Daoy (cell line): ENCODE data around the gene UBASH3B. TPM values are rescaled to one million over a fixed set of nuclear protein-coding genes. Genes with fewer than 3 reads are reported as not detected.
"Not testable (repeated sequence)": the region's sequence is repeated elsewhere in the genome, so short reads cannot be mapped to it uniquely, and the experiment has no call there.

Experiments
- DNase-seq: peaks from one replicate; pipeline ENCODE4 v3.0.0-alpha.2; 2015; ENCODE audit warnings: low read depth
- total RNA-seq: library from RNA; depleted of rRNA; stranded (reverse); fragments of >200 nt; shearing (Covaris generic); gene quantifications from 2 replicates; pipeline ENCODE4 v1.2.3, GENCODE V29; 2014; rRNA removed

UBASH3B gene, protein sequence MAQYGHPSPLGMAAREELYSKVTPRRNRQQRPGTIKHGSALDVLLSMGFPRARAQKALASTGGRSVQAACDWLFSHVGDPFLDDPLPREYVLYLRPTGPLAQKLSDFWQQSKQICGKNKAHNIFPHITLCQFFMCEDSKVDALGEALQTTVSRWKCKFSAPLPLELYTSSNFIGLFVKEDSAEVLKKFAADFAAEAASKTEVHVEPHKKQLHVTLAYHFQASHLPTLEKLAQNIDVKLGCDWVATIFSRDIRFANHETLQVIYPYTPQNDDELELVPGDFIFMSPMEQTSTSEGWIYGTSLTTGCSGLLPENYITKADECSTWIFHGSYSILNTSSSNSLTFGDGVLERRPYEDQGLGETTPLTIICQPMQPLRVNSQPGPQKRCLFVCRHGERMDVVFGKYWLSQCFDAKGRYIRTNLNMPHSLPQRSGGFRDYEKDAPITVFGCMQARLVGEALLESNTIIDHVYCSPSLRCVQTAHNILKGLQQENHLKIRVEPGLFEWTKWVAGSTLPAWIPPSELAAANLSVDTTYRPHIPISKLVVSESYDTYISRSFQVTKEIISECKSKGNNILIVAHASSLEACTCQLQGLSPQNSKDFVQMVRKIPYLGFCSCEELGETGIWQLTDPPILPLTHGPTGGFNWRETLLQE
- under 0.01 and 0.03 TPM in 2 replicates for total RNA-seq

DNA sequence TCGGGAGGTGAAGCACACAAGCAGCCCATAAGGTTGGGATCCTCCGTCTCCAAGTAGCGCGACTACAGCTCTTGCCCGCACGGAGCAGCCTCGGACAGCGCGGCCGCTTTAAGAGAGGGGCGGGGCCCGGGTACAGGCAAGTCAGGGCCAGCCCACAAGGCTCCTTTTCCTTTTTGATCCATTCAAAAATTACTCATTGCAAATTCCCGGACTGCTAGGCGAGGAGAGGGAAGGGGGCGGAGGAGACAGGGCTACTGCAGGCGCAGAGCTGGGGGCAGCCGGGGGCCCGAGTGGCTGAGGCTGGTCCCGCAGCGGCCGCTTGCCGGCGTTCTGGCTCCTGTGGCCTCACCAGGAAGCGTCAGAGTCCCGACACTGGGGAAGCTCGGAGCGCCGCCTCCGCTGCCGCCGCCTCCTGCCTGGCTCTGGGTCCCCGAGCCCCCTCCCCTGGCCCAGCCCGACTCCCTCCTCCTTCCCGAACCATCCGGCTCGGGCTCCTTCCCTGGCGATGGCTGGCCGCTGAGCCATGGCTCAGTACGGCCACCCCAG, at the start of gene UBASH3B:
TSS of gene UBASH3B (plus strand) at position 196 of the 546 bp plus-strand sequence. CDS start at position 524, 328 bp downstream.
- no peak for DNase-seq

DNA sequence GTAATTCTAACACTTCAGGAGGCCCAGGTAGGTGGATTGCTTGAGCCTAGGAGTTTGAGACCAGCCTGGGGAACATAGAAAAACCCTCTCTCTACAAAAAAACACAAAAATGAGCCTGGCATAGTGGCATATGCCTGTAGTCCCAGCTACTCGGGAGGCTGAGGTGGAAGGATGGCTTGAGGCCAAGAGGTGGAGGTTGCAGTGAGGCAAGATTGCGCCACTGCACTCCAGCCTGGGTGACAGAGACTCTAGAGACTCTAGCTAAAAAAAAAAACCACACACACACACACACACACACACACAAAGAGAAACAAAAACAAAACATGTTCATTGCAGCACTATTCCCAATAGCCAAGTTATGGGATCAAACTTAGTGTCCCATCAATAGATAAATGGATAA, 48.4 kb upstream of the UBASH3B start:
- not testable (repeated sequence) for DNase-seq

DNA sequence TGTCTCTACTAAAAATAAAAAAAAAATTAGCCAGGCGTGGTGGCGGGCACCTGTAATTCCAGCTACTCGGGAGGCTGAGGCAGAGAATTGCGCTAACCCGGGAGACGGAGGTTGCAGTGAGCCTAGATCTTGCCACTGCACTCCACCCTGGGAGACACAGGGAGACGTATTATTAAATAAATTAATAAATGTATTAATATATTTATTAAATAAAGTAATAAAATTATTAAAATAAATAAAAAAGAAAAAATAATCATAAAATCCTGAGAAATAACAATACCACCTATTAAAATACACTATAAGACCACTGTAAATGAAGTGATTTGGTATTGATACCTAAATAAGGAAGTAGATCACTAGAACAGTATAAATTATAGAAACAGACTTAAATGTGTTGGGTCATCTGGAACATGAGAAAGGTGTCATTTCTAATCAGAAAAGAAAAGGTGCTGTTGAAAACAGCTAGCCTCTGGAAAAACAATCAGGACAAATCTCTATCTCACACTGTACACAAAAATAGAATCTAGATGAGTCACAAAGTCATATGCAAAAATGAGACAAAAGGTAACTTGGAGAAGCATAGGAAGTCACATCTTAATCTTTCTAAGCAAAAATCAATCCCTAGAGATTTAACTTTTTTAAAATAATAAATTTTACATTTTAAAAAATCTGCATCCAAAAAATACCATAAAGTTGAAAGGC, 43.2 kb upstream of the UBASH3B start:
- no peak for DNase-seq

DNA sequence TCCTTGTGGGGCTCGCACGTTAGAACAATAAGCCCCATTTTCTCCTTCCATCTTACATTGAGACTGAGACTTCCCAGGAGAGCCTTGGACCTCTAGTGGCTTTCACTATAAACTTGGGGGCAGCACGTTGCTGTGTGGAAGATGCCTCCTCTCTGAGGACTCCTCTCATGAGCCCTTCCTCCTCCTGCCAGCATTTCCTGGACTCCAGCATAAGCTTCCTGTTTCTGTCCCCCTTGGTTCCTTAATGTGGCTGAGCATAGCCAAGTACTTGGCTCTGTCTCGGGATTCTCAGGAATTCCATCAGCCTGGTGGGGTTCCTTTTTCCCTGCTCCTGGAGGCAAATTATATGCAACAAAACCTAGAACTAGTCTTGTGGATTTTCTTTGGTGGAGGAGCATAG, 38.8 kb upstream of the UBASH3B start:
- DNase-seq = no peak

DNA sequence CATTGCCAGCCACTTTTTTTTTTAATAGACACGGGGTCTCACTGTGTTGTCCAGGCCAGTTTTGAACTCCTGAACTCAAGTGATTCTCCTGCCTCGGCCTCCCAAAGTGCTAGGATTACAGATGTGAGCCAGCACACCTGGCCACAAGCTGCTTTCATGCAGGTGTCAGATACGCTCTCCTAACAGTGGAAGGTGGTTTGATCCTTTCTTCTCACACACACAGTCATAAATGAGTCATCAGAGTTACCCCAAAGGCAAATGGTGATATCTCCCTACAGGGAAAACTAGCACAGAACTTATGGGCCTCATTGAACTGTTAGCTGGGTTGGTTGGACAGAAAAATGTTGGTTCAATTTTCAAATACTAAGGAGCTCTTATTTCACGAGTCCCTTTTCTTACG, 38.2 kb upstream of the UBASH3B start:
- DNase-seq = no peak

DNA sequence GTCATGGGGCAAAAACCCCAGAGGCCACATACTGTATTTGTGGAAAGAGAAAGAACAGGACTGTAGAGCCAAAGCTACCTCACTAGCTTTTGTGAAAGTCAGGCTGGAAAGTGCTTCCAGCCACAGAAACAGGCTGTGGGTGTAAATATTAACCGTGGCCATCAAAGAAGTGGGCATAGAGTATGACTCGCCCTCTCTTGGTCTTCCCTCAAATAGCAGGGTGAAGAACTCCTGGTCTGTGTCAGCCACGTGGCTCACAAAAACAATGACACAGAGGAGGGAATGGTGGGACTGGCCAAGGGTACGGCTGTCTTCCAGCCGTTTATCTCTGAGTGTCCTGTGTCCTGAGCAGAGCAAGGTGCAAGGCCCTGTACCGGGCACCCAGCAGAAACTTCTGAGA, 37.6 kb upstream of the UBASH3B start:
- no peak for DNase-seq

DNA sequence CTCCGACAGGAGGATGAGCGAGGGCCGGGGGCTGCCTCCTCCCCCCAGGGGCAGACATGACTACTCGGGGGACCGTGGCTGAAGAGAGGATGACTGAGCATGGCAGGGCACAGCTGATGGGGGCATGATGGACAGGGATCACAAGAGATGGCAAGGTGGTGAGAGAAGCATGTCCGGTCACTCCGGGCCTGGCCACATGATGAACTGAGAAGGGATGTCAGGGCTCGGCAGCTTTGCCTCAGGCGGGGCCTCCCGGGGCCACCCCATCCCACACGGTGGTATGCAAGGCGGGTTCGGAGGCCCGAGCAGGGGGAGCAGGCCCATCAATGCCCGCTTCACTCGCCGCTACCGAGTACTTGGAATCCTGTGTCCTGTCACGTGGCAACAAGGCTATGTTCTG, 36.6 kb upstream of the UBASH3B start:
- no peak for DNase-seq

DNA sequence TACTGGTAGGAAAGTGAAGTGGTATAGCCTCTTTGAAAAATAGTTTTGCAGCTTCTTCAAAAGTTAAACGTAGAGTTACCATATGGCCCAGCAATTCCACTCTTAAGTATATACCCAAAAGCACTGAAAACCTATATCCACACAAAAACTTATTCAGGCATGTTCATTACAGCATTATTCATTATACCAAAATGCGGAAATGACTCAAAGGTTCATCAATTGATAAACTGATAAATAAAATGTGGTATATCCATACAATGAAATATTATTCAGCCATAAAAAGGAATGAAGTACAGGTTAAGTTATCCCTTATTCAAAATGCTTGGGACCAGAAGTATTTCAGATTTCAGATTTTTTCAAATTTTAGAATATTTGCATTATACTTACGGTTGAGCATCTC, 35.8 kb upstream of the UBASH3B start:
- no peak for DNase-seq

DNA sequence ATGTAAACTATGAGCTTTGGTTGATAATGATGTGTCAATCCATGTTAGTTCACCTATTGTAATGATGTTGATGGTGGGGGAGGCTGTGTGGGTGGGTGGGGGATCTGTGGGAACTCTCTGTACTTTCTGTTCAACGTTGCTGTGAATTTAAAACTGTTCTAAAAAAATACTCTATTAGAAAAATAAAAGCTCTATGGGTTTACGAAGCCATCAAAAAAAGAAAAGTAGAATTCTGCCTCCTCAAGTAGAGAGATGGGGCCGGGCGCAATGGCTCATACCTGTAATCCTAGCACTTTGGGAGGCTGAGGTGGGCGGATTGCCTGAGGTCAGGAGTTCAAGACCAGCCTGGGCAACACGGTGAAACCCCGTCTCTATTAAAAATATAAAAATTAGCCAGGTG, 30.0 kb upstream of the UBASH3B start:
- not testable (repeated sequence) for DNase-seq

DNA sequence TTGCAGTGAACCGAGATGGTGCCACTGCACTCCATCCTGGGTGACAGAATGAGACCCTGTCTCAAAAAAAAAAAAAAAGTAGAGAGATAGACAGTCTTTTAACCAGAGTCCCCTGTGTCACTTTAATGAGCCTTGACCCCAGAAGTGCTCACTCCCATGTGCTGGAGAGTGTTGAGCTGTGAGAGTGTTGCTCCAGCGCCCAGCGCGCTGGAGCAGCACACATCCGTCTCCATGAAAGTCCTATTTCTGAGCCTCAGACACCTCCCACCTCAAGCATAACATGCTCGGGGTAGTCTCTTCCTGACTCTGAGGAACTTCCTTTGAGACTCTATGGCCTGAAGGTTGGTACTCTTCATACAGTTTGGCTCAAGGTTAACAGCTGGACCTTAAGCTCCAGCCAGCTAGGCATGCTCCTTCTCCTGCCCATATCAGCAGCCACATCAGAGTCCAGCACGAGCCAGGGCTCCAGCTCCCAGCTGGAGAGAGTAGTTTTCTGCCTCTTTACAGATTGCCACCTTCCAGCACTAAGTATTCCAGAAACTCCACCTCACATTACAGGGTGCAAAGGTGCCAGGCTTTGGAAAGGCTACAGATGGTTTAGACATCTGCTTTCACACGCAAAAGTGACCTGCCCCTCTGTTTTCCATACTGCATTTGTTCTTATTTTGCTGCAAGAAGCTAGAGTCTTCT, 29.4 kb upstream of the UBASH3B start:
- no peak for DNase-seq

DNA sequence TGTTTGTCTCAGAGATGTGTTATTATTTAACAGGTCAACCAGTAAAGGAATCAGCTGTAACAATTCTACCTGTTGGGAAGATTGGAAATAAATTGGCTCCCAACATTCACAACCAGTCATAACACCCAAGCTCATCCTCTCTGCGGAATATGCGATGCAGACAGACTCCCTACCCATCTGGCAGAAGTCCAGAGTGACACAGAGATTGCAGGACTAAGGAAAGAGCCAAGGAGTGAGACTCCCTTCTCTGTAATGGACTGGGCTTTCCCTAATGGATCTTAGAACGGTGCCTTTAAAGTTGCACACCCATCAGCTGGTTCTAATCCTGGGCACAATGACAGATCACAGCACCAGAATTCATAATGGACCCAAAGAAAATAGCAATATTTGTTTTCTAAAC, 27.8 kb upstream of the UBASH3B start:
- no peak for DNase-seq

DNA sequence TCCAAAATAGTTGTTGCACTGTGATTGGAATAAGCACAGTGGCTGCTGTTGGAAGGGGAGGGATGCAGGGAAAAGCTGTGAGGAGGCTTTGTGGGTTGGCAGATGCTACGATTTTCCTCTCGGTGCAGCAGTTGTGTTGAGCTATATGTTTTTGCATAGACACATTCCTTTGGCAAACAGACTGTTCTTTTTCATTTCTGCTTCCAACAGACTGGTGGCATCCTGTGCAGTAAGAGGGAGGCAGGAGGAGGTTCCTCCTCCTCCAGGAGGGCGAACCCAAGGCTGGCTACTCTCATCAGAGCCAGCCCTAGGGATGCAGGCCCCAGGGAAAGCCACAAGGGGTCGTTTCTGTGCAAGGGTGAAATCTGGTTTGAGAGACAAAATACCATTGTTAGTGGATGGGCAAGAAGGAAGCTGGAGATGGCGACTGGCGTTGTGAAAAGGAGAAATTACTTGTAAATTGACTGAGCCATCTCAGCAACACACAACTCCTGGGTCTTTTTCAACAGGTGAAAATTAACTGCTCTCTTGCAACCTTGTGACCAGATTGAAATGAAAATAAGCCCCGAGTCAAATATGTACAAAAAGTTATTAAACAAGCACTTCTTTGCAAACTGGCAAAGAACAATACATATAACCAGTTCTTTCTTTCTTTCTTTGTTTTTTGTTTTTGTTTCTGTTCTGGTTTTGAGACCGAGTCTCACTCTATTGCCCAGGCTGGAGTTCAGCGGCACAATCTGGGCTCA, 26.5 kb upstream of the UBASH3B start:
- no peak for DNase-seq

DNA sequence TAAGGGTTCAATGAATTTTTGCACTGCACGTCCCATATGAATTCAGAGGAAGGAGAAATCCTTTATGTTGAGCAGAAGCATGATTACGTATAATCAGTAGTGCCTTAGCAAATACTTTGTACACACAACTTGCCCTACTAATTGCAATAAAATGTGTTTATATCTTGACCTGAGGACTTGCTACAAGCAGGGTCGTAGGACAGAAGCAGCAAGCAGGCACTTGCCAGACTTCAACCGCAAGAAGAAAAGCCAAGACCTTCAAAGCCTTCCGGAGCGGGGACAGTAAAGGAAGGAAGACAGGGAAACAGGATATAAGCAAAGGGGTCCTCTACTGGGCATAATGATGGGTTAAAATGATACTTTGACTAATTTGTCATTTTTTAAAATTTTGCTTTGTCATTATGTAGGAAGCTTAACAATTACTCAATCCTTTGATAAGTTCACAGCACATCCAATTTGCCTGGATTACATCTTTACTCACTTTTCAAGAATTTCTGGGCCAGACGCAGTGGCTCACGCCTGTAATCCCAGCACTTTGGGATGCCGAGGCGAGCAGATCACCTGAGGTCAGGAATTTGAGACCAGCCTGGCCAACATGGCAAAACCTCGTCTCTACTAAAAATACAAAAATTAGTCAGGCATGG, 23.2 kb upstream of the UBASH3B start:
- no peak for DNase-seq

DNA sequence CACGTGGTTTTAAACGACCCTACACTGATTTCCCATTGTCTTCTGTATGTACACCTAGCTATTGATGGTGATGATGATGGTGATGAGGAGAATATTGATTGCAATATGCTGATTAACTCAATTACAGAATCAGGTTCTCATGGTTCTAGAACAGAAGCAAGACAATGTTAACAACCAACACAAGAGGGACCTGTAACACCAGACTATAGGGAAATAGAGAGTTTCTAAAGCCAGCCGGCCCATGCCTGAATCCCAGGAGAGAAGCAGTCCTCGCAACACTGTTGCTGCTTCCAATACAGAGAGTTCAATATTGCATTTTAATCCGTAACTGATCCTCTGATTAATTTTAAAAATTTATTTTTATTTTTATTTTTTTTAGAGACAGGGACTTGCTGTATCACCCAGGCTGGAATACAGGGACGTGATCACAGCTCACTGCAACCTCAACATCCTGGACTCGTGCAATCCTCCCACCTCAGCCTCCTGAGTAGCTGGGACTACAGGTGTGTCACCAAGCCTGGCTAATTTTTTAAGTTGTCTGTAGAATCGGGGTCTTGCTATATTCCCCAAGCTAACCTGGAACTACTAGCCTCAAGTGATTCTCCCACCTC, 22.2 kb upstream of the UBASH3B start:
- no peak for DNase-seq

DNA sequence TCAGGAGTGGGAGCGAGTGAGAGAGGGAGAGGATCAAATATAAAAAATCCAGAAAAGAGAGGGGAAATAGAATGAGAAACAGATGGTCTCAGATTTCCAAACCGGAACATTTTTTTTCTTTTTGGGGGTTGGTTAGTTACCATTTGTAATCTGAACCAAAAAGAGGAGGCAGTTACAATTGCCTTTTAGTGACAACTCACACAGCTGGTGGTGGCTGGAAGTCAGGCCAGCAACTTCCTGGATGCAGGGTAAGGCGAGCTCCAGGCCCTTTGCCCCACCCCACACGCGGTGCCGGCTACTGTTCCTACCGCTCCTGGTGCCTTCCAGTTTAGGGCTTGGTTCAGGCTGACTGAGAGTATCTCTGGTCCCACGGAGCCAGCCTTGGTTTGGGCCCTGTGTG, 21.0 kb upstream of the UBASH3B start:
- no peak for DNase-seq

DNA sequence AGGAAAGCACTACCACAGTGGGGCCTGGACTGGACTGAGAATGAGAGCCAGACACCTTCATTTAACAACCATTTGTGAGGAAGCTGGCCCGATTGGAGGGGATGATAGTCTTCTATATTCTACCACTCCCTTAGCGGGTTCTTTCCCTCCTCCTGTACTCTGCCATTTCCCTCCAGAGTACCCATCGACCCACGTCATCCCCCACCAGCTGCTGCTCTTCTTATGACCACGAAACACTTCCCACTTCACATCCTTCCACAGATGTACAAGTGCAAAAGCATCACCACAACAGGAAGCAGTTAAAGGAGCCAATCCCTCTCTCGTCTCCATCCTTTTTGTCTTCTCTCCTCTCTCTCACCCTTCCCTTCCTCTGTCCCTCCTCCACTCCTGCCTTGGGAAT, 18.0 kb upstream of the UBASH3B start:
- DNase-seq = no peak

DNA sequence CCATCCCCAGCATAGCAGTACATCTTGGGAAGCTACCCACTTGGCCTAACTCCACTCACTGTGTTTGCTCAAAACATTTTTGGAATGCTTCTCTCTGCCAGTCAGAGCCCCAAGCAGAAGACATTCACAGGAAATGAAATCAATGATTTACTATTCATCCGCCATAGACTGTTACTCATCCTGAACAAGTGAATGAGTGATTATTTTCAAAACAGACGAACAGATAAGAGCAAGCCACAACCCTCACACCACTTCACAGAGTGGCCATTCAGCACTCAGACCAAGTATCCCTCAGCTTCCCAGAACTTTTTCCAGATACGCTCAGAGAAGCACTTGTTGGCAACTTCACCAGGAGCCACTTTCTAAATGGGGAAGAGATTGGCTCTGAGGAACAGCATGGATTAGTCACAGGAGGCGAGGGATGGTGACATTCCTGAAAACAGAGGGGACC, 13.0 kb upstream of the UBASH3B start:
- no peak for DNase-seq

DNA sequence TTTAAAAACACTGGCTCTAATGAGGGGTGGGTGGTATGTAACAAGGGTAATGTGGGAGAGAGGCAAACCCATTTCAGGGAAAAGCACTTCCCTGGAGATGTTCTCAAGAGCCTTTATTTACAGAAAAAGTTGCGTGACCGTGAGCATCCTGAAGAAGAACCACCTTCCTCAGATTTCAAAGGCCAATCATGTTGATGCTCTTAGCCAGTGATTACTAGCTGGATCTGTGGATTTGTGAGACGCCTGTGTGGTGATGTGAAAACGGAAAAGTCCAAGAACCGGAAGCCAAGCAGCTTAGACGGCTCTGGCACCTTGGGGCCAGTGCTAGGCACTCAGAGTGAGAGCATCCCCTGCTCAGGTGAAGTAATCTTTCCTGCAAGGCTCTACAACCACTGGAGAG, 12.6 kb upstream of the UBASH3B start:
- no peak for DNase-seq

DNA sequence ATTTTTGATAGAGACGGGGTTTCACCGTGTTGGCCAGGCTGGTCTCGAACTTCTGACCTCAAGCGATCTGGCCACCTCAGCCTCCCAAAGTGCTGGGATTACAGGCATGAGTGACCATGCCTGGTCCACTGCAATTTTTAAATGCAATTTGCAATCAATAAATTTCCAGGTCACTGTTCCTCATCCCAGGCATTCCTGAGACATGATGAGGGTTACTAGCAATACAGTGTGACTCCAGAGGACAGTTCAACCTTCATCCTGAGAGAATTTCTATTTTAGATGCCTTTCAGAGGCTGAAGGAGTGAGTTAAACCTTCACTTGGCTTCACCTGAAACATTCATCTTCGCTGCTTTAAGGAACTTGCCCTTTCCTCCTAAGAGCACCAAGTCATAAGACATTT, 9.7 kb upstream of the UBASH3B start:
- DNase-seq = no peak
